VCaP (cell line): ENCODE results near the gene GPR132.

Source experiments
- H3K27ac ChIP-seq: fragments of 450-650 bp; 2 replicates; pipeline ENCODE4 v1.5.1; 2017
- CTCF ChIP-seq: fragments of 450-650 bp; conservative IDR thresholded peaks from 2 replicates; pipeline ENCODE4 v1.5.1; 2017; ENCODE audit warnings: mild to moderate bottlenecking, moderate library complexity

Gene GPR132

DNA sequence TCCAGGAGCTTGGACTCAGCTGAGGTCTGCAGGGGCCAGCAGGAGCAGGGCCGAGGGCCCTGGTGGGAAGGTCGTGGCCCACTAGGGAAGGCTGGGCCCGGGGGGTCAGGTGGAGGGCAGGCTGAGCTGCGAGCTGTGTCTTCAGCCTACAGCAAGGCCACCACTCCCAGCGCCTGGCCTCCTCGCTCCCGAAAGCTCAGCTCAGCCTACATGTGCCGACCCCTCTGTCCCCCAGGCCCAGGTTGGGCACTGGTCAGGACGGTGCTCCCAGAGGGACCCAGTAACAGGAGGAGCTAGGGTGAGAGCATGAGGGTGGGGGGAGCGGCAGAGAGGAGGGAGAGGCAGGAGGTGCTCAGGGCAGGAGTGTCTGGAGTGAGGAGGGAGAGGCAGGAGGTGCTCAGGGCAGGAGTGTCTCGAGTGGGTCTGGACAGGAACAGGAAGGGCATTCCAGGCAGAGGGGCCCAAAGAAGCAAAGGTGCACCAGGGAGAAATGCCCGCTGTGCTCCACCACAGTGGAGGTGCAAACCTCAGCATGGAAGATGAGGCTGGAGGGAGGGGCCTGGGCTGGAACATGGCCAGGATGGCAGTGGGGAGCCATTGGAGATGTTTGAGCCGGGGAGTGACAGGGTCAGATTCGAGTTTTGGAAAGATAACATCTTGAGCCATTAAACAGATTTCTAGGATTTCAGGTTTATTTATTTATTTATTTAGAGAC is 29.1 kb upstream of the GPR132 start:
- peak overlapping the region; percentile 93 for H3K27ac ChIP-seq

DNA sequence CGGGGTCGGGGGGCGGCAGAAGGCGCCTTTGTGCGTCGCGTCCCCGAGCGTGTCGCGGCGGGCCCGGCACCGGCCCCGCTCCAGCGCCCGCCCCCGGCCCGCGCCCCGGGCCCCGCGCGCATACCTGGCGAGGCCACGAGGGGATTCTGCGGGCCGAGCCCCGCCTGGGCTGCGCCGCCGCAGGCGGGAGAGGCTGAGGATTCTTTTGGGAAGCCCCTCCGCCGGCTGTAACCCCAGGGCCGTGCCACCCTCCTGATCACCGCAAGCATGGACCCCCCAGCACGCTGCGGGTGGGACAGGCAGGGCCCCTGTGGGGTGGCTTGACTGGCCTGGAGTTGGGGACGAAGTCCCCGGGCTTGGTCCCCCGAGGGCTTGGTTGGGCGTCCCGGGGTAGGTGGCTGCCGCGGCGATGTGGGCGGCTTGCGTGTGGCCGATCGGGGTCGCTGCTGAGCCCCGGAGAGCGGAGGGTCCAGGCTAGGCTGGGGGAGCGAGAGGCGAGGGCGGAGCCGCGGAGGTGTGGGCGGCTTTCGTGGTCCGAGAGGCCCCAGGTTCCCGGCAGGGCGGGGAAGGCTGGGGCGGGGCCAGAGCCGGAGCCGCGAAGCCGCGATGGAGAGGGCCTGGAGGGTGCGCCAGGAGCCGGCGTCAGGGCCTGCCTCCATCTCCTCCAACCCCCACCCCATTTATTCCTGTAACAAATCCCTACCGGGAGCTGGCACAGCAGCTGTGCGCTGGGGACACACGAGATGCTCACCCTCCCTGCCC is 28.4 kb upstream of the GPR132 start:
- H3K27ac ChIP-seq, result peak overlapping the region; percentile 93
- TF ChIP-seq CTCF, result peak; percentile 70

More for the DNA sequence above, 29.1 kb upstream of the GPR132 start:
- TF ChIP-seq CTCF, result no peak

GRCh38 chr14:105093038-105093430 is 27.8 kb upstream of the GPR132 start:
- peak overlapping the region; percentile 93 for H3K27ac ChIP-seq
- TF ChIP-seq CTCF, result no peak

DNA sequence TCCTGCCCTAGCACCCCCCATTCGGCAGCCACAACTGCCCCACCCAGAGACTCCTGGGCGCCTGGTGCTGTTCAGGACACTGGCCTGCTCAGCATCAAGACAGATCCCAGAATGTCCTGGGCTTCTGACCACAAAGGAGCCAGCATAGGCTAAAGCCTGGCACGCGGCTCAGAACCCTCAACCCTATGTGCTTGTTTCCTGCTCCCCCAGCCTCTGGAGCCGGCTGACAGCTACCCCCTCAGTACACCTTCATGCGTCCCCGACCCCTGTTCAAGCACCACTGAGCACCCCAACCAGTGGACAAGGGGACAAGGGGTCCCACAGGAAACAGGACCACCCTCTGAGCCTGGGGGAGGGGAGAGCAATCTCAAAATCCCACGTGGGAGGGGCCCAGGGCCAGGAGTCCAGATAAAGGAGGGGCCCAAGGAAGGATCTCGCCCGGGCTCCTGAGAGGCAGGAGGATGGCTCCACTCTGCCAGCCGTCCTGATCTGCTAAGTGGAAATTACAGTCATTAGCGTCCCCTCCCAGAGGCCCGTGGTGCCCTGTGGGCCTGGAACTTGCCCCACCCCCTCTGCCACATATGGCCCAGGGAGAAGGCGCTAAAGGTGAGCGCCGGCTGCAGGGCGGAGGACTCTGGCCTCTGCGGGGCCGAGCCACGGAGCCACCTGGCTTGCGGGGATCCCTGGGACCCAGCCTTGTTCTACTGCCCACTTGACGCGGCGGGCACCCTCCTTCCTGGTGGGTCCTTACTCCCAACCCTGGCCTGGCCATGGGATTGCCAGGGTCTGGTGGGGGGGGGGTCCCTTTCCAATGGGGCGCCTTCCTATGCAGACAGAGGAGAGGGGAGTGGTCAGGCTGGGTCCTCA is 27.2 kb upstream of the GPR132 start:
- H3K27ac ChIP-seq, result peak overlapping the region; percentile 93
- no peak for TF ChIP-seq CTCF

GRCh38 chr14:105091517-105092170 is 26.4 kb upstream of the GPR132 start:
- no peak for TF ChIP-seq CTCF
- H3K27ac ChIP-seq, result peak overlapping the region; percentile 93

- peak overlapping the region; percentile 93 for H3K27ac ChIP-seq
- TF ChIP-seq CTCF, result no peak
Observed at GRCh38 chr14:105091054-105091516, 25.9 kb upstream of the GPR132 start.
